Cortex of kidney (tissue), 1 donor: ENCODE results near the gene VWA3A.
A peak's percentile ranks its signal among the peaks of the same experiment; 100 is the strongest.
"Not testable (repeated sequence)": the region's sequence is repeated elsewhere in the genome, so short reads cannot be mapped to it uniquely, and the experiment has no call there.

Experiments
- DNase-seq: peaks from one replicate; lab custom pipeline; 2025; lab: John Stamatoyannopoulos, UW

Gene VWA3A

GRCh38 chr16:22183901-22184614 lies 91.7 kb downstream of the VWA3A start:
- DNase-seq = no peak

DNA sequence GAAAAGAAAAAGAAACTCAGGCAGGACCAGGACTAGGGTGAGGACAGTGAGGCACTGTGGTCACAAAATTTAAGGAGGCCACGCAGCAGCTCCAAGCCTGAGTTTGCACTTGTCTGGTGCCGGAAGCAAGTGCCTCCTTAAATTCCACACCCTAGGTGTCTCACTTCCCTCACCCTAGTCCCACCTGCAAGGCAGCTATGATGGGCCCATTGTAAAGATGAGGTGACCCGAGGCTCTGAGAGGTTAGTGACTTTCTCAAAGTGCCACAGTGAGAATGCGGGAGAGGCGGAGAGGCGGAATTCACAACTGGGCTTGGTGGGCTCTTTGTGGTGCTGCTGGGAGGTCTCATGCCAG lies 92.3 kb downstream of the VWA3A start:
- DNase-seq = no peak

DNA sequence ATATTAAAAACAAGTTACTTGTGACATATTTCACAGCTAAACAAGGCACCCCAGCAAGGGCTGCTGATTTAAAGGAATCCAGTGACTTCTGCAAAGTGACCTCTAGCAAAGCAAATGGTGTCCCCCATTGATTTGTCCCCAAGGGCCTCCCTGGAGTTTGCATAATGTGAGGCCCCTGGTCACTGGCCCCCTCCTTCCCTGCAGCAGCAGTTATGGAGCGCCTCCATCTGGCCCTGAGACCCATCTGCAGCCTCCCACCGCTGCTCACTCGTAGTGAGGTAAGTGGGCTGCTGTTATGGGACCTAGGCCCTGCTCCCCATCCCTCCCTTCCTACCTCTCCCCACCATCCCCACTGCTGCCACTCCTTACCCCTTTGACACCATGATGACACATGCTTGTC lies 94.2 kb downstream of the VWA3A start:
- no peak for DNase-seq

DNA sequence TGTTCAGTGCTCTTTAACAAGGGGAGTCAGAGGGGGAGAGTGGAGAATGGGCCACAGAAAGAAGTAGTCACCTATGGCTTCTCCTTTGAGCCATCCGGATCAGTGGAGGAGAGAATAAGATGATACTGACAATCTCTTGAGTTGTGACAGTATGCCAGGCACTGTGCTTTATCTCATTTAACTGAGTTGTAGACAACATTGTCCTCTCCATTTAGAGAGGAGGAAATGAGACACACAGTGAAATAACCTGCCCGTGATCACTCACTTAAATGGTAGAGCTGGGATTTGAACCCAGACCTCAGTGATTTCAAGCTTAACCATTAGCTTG lies 95.9 kb downstream of the VWA3A start:
- DNase-seq = no peak

DNA sequence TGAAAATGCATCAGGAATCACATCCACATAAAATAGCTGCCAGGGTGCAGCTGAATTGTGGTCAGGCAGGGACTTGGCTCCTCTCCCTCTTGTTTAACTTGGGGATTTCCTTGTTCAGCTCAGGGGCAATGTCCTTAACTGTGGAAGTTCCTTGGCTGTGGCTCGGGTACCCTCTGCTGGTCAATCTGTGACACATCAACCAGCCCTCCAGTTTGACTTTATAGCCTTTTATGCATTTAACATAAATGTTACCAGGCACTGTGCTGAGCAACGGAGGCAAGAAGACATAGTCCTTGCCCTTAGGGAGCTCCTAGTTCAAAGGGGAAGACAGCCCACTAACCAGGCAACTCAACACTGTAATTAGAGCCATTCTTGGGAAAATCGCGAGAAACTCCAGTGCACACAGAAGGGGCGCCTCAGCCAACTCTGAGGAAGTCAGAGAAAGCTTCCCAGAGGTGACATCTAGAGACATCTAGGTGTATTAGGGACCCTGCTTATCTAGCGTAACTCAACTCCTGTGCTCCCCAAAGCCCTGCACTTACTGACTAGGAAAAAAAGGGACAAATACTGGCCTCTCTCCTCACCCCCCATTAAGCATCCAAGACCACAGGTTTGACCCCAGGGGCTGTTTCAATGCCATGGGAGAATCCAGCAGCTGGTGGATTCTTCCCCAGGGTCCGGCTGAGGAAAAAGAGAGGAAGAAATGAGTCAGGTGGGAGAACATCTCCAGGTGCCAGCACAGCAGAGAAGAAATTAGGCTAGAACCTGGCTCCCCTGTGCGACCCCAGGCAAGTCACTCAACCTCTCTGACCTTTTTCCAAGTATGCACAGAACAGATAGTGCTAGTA lies 96.5 kb downstream of the VWA3A start:
- DNase-seq = no peak

GRCh38 chr16:22189473-22190080 lies 97.2 kb downstream of the VWA3A start:
- DNase-seq = no peak

- peak; percentile 49 for DNase-seq
Measured at GRCh38 chr16:22190081-22190775, 97.9 kb downstream of the VWA3A start.

DNA sequence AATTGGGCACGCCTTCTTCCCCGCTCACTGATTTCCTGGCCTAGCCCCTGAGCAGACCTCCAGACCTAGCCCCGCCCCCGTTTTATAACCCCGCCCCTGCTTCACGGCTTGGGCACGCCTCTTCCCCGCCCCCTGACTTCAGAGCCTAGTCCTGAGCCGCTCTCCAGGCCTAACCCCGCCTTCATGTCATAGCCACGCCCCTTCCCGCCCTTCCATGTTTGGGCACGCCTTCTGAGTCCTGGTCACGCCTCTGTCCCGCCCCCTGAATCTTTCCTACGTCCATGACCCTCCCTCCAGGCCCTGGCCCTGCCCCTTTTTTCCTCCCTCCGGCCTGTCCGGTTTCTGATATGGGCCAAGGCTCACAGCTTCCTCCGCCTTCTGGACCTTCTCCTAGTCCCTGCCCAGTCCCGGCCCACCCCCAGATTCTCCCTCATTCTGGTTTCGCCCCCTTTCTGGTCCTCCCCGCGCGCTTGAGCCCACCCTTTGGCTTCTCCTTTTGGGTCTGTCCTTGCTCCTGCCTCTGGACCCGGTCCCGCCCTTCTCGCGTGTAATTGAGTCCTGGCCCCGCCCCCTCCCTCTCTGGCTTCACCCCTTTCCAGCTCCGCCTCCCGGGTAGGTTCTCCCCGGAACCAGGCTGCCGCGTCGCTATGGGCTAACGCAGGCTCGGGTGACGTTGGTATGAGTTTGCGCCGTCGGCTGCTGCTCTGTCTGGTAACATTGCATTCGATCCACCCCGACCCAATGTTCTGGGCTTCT lies 98.6 kb downstream of the VWA3A start:
- DNase-seq = no peak

GRCh38 chr16:22191532-22192260 lies 99.4 kb downstream of the VWA3A start:
- DNase-seq = no peak

DNA sequence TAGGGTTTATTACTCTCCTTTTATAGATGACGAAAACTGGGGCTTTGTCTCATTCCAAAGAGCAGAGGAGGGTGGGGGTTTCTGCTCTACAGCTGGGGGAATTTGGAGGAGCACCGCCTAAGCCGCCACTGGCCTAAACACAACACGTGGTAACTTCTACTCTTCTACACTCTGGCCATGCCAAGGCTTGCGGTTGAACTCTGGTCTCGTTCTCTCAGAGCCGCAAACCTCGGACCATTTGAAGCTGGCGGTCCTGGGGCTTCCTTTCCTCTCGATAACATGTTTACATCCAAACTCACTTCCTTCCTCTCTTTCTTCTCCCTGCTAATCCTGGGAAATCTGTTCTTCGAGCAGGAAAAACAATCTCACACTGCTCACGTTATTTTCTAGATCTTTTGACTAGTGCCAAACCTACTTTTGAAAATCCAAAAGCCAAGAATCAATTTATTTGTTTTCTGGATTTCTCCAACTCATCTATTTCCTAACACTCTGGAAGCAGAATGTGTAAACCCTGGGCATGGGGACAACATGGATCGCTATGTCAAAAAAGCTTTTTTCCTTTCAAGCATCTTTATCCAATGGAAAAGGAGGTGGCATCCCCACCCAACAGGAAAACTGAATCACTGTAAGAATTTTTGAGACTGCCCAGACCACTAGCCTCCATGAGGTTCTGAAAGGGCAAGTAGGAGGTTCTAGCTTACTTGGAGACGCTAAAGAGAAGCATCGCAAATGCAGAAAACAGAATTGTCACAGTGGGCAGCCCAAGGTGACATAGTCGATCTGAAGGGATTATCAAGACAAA lies 100.1 kb downstream of the VWA3A start:
- no peak for DNase-seq

DNA sequence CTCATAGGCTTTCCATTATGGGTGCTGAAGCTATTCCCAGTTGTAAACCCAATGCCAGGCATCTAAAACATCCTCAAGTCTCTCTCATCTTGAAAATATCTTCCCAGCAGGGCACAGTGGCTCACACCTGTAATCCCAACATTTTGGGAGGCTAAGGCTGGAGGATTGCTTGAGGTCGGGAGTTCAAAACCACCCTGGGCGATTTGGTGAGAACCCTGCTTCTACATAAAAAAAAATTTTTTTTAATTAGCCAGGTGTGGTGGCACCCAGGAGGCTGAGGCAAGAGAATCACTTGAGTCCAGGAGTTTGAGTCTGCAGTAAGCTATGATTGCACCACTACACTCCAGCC lies 100.7 kb downstream of the VWA3A start:
- DNase-seq = no peak

GRCh38 chr16:22194707-22195444 lies 102.5 kb downstream of the VWA3A start:
- no peak for DNase-seq

GRCh38 chr16:22195445-22195694 lies 103.0 kb downstream of the VWA3A start:
- DNase-seq = no peak

DNA sequence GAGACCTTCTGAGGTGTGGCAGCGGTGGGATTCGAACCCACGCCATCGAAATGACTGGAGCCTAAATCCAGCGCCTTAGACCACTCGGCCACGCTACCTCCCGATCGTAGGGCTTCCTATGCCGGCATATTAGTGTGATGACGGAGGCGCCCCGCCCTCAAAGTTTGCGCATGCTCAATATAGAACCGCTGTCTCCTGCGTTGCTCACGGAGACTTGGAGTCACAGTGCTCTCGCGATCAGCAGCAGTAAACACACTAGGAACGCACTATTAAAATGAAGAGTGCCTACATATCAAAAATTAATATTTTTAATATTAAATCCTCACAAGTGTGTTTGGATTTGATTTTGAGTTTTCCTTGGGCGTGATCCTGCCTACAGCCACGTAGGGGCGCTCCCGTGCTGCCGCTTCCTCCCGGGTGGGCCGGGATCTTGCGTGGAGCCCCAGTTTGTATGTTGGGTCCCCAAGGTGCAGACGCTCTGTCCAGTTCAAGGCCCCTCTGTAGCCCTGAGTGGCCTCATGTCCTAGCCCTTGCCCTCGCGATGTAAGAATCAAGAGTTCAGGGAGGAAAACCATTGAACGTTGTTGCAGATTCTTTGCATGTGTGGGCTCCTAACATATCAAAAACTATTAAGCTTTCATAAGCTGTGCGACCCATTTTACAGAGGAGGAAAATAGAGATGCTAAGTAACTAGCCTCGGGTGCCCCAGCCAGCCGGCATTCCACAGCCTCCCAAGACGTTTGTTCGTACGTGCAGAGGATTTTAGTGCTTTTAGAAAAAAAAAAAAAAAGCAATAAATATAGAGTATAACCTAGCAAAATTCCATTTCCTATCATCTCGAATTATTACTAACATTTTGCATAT lies 103.6 kb downstream of the VWA3A start:
- no peak for DNase-seq

DNA sequence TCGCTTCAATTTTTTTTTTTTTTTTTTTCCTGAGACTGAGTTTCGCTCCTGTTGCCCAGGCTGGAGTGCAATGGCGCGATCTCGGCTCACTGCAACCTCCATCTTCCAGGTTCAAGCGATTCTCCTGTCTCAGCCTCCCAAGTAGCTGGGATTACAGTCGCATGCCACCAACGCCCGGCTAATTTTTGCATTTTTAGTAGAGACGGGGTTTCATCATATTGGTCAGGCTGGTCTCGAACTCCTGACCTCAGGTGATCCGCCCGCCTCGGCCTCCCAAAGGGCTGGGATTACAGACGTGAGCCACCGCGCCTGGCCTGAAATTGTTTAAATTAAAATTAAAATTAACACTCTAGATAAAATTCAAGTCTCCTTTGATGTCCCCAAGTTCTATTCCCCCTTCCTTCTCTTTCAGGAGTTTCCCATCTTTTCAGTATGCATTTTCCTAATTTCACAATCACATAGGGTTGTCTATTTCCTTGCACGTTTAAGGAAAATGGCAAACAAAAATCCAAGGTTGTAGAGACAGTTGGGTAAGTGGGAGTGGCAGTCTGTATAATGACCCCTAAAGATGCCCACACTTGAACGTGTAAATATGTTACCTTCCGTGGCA lies 104.3 kb downstream of the VWA3A start:
- not testable (repeated sequence) for DNase-seq

GRCh38 chr16:22198547-22199293 lies 106.4 kb downstream of the VWA3A start:
- no peak for DNase-seq

DNA sequence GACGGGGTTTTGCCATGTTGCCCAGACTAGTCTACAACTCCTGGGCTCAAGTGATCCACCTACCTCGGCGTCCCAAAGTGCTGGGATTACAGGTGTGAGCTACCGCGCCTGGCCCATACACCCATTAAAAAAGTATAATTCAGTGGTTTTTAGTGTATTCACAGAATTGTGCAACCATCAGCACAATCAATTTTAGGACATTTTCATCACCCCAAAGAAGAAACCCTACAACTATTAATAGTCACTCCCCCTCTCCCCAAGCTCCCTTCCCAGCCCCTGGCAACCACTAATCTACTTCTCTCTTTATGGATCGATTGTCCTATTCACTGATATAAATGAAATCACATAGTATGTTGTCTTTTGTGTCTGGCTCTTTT lies 109.9 kb downstream of the VWA3A start:
- DNase-seq = no peak

- no peak for DNase-seq
Measured at GRCh38 chr16:22203091-22203490, 110.8 kb downstream of the VWA3A start.
